Lung microvascular endothelial cell (primary cell): ENCODE results near the gene TMEM176A. TPM values are rescaled to one million over a fixed set of nuclear protein-coding genes. Genes with fewer than 3 reads are reported as not detected.

Experiments used
- DNase-seq, 2 donors: peaks; one replicate each; pipeline versions ENCODE4 v3.0.0 to v3.0.0-alpha.2; 2010; ENCODE audit warnings: low read depth in 2 of 2
- total RNA-seq: library from RNA; depleted of rRNA; stranded (reverse); fragments of >200 nt; gene quantifications from 2 replicates; pipeline ENCODE4 v1.2.1, GENCODE V29; 2014

The TMEM176A gene
- total RNA-seq, 1 donor from 2014 or later, result not detected

DNA sequence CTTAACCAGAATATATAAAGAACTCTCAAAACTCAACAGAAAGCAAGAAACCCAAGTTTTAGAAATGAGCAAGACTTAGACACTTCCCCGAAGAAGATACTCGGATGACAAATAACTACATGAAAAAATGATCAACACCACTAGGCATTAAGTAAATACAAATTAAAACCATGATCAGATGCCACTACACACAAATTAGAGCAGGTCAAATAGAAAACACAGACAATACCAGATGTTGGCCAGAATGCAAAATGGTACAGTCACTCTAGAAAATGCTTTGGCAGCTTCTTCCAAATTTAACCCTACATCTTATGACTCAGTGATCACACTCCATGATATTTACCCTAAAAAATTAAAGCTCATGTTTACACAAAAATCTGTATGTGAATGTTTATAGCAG, 18.4 kb downstream of the TMEM176A start:
- DNase-seq, result no peak

DNA sequence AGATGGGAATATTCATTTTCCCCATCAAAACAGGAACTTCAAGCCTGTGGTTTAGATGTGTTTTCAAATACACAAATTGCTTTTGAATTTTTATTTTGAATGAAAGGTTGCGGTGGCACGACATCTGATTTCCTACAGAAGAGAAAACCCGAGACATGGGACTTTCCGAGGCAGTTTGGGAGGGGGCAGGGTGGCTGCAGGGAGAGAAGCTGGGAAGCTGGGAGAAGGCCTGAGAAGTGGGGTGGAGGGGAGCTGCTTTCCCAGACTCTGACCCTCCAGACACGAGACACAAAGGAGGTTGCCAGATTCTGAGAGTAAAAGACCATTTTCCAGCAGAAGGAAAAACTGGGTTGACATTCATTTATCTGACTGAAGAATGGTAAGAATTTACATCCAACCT, 19.6 kb downstream of the TMEM176A start:
- DNase-seq, result no peak

DNA sequence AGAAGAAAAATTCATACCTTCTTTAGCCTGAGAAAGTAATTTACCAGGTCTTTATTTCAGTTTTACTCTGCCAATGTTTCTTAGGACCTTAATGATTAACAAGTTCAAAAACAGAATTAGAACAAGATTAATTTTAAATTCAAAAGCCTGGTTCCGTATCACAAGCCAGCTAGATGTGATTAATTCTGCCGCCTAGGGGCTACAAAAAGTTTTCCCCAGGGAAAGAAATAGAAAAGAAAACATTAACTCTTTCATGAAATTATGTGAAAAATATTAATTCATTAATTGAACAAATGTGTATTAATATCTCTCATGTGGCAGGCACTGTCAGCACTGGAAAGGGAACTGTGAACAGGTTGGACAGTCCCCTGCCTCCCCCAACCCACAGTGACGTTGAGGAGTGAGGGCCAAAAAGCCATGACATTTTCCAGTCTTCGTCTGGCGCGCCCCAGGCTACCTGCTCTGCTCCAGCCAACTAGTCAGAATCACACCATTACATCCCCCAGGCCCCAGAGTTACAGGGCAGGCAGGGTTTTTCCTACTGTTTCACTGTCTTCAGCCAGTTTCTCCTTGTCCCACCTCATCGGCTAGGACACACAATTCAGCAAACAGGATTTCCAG, 20.1 kb downstream of the TMEM176A start:
- DNase-seq, result no peak

DNA sequence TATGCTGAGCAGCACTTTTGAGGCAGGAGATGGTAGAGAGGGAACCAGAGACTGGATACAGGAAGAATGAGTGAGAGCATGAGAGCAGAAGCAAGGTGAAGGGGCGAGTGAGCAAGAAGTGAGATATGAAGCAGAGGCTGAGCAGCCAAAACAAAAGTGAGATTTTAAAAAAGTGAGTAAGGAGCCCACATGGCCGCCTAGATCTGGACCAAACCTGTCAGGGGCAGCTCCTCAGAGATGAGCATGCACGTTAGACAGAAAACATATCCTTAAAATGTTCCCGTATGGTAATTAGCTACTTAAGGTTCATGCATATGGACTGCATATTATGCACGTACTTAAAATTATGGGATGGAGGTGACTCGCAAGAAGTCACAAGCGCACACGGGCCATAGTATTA, 22.5 kb downstream of the TMEM176A start:
- DNase-seq, result no peak

DNA sequence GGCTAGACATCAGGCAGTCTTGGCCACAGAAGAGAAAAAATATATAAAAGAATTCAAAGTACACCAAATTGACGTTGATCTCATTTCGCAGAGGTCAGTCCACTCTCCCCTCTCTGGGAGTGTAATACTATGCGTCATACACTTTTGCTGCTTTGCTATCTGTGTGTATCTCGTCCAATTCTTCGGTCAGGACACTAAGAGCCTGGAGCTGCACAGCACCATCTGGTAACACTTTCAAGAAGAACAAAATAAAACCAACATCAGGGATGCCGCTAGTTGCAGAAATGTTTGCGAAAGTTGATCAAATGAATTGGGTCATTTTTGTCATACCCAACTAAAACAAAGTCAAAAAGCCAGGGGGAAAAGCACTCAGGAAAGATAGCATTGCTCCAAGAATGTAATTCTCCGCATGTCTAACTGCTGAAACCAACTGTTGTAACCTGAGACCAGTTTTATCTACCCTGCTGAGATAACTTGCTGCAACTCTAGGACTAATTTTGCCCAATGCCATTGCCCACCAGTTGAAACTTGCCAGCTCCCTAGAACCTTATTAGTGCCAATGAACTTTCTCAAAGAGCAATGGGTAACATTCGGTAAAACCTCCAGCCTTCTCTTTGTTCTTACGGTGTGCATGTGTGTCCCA, 23.0 kb downstream of the TMEM176A start:
- DNase-seq, result no peak

DNA sequence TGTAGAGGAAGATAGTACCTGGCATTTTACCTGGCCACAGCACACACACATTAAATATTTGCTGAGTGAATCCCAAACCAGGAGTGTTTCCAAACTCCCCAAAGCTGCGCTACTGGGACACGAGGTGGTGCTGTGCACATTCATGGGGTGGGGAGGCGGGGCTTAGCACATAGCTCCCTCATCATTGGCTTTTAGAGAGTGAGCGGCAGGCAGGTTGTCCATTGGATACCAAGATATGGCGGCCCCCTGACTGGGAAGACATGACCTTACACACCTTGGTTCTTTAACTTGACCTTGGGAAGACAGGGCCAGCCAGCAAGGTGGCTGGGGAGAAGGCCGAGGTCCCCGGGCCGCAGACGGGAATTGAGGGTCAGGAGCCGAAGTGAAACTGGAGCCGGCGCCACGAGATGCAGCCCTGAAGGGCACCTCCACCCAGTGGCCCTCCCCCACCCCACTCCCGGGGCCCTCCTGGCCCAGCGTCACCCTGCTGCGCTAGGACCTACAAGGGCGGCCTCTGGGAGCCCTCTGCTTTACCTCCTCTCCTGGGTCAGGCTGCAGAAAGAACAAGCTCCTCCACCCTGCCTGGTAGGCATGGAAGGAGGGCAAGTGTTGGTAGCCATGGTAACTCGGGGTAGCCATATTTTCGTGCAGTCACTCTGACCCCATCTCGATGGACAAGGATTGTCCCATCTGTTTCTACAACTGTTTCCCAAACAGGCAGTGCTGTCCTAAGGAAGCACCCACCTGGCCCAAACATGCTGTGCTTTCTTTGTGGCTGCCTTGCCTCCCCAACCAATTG, 24.0 kb downstream of the TMEM176A start:
- DNase-seq, result no peak

DNA sequence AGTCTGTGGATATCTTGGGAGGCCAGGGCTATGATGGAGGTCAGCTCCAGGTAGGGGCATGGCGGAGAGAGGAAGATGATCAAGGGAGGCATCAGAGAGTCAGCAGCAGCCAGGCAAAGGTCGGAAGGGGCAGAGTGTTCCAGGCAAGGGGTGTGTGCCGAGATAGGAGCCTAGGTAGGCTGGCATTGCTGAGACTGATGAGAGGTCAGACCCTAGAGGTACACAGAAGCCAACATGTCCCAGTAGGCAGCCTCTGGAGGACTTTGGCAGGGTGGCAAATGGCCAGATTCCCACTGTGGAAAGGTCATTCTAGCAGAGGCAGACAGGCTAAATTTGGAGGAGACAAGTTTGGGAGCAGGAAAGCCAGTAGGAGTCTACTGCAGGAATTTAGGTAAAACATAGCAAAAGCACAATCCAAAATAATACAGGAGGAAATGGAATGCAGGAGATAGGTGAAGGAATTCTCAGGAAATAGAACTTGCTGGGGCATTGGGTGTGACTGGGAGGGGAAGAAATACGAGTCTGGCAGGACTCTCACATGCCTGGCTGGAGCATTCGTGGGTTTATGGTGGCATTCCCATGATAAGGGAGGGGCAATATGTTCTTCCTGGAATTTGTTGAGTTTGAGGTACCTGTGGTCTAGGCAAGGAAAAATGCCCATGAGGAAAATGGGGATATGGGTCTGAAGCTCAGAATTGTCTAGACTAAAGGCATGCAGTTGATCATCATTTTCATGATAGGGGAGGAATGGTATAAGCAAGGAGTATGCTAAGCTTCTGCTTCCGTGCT, 25.7 kb downstream of the TMEM176A start:
- DNase-seq, result no peak

DNA sequence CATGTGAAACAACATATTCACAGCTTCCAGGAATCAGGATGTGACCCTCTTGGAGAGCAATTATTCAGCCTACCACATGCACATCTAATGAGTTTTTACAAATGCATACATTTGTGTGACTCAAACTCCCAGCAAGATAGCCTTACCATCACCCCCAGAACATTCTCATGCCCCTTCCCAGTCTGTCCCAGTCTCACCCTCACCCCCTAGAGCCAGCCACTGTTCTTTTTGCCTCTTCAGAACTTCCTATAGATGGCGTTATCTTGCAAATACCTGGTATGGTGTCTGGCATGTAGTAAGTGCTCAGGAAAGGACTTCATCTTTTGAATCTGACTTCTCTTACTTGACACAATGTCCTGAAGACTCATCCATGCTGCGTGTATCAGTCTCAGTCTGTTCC, 27.8 kb downstream of the TMEM176A start:
- DNase-seq, result no peak

DNA sequence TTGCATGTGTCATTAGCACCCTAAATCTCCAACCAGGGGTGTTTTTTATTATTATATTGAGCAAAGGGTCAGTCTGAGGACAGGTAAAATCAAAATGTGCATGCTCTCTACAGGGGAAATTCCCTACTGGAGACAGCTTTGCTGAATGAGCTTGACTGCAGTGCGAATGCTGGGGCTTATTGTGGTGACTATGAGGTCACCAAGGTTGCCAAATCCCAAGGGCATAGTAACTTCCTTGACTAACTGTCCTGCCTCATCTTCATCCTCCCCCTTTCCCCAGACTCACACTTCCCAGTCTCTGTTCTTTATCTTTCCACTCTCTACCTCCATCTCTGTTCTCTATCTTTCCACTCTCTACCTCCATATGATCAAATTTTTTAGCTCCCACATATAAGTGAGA, 28.9 kb downstream of the TMEM176A start:
- no peak for DNase-seq

DNA sequence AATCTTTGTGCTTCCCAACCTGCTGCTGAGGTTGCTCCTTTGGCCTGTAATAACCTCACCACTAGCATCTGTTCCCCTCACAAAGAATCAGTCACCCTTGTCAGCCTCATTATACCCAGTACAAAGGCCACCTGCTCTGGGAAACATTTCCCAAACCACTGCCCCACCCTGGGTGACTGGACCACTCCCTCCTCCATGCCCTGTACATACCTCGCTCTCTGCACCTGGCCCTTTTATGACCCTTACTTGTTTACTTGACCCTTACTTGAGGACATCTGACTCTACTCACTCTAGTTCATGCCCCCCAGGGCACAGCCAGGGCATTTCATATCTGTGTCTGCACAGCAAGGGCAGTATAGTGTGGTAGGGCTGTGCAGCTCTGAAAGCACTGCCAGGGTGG, 30.4 kb downstream of the TMEM176A start:
- DNase-seq, result no peak

DNA sequence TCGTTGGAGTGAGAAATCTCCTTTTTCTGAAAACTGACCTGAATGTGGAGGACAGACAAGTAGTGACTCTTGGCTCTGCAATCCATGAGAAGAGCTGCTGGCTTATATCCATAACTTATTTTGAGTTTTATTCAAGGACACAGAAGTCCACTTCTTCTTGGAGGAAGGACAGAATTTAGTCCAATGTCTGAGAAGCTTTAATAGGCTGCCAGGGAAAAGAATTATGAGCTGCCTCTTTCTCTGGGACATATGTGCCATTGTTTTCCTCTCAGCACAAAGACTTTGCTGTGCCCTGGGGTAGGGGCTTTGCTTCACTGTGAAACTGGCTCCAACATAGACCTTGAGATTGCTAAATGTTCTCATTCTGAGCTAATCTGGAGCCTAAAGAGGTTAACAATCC, 31.3 kb downstream of the TMEM176A start:
- no peak for DNase-seq

DNA sequence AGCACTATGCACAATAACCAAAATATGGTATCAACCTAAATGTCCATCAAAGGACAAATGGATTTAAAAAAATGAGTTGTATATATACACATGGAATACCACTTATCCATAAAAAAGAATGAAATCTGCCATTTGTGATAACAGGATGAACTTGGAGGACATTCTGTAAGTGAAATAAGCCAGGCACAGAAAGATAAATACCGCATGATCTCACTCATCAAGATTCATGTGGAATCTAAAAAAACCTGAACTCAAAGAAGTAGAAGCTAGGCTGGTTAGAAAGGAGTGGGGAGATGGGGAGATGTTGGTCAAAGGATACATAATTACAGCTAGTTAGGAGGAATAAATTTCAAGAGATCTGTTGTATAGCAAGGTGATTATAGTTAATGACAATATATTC, 34.5 kb downstream of the TMEM176A start:
- no peak for DNase-seq

DNA sequence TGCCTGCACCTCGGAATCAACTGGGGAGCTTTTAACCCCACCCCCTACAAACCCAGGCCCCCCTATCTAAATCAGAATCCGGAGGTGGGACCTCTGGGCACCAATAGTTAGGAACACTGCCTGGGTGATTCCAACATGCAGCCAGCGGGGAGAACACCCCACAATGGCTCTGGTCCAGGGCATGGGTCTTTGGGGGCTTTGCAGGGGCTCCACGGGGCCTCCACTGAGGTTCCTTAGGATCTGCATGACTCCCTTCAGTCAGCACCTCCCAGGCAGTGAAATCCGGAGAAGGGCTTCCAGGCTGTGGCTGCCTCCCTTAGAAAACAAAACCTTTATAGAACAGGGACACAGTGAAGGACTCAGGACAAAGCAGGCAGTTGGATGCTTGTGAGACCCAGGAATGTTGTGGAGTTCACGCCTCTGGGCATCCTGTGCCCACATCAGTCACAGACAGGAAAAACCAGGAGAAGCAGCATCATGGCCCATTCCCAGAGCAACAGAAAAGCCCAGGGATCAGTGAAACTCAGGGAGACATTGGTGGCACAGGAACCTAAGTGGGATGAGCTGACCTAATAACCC, 35.2 kb downstream of the TMEM176A start:
- DNase-seq, result no peak

DNA sequence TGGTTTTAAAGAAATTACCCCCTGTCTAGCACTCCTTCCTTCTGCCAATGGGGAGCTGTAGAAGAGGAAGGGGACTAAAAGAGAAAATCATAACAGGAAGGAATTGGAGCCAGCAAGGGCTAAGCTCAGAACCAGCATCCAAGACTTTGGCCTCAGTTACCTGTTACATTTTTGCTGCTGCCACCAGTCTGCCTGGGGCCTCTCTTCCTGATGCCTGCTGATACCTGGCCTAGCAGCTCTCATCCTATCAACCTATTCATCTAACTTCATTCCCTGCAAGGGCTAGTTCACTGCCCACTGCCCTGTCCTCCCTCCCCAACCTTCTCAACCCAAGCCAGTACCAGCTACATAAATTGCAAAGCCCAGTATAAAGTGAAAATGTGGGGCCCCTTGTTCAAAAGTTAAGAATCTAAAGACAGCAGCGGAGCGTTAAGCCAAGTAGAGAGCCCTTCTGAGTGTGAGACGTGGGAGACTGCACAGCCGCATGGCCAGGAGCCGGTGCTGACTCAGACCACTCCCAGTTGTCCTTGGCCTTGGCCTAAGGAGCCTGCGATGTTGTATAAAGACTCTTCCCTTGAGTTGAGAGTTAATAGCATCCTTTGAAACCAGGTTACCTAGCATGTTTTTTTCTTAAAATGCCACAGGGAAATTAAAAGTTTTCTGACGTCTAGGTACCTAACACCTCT, 38.5 kb downstream of the TMEM176A start:
- no peak for DNase-seq

DNA sequence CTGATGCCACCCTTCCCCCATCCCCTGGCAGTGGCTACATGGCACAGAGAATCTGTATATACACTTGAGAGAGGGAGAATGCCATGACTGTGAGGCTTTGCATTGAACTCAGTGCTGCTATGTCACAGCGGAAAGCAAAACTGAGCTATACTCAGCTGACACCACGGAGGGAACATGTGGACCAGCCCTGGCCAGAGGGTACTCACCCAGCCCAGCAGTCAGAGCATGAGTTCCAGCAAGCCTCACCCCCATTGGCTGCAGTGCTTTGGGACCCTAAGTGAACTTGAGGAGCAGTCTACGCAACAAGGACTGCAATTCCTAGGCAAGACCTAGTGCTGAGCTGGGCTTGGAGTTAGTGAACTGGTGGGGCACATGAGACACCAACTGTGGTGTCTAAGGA, 41.4 kb downstream of the TMEM176A start:
- no peak for DNase-seq

DNA sequence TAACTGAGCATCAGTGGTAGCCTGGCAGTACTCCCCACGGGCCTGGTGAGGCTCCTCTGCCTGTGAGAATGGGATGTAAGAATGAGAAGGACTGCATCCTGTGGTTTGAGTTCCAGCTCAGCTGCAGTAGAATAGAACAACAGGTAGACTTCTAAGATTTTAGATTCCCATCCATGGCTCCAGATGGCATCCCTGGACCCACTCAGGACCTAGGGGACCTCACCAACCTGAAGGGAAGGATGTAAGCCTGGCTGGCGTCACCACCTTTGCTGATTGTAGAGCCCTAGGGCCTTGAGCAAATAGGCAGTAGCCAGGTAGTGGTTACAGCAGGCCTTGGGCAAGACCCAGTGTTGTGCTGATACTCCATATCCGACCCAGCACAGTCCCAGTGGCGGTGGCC, 42.1 kb downstream of the TMEM176A start:
- no peak for DNase-seq

DNA sequence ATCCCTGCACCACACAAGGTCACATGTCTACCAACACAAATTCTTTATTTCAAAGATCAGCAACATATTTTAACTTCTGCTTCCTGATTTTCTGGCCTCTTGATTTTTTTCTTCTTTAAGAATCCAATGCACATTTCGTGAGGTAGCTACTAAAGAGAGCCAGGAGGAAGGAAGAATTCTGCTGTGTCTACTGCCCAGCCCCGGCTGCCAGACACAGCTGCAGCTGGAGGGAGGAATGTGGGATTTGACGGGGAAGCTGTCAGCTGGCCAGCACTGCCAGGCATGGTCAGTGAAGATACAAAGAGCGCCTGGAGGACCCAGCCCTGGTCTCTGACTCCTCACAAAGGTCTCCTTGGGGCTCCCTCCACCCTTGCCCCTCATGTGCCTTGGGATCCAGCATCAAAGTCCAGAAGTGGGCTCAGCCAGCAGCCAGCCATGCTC, 44.9 kb downstream of the TMEM176A start:
- no peak for DNase-seq

DNA sequence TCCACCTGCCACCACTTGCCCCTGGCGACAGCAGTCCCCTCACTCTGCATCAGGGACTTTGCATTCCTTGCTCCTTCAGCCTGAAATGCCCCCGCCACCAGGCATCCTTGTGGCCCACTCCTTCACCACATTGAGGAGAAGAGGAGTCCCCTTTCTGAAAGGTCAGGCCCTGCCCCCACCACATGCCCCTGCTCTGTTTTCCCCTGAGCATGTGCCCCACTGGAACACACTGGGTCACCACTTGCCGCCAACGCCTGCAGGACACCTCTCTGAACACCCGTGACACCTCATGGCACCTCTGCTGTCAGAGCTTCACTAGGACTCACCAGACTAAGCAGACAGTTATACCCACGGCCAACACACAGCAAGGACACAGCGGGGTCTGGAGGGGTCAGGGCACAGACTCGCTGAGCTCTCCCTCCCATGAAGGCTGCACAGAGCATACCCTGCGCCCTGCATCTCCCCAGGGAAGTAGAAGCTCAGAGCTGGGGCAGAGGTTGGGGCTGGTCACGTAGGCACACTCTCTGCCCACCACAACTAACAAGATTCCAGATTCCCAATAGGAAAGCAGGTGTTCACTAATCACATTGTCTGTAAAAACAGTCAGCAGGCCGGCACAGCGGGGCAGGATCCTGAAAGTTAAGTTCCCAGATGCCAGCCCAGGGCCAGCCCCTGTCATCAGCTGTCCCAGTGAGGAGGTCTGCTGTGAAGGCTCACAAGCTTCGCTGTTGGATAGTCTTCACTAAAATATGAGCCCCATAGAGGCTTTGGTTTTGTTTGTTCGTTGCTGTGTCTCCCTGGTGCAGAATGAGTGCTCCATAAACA, 45.9 kb downstream of the TMEM176A start:
- no peak for DNase-seq

DNA sequence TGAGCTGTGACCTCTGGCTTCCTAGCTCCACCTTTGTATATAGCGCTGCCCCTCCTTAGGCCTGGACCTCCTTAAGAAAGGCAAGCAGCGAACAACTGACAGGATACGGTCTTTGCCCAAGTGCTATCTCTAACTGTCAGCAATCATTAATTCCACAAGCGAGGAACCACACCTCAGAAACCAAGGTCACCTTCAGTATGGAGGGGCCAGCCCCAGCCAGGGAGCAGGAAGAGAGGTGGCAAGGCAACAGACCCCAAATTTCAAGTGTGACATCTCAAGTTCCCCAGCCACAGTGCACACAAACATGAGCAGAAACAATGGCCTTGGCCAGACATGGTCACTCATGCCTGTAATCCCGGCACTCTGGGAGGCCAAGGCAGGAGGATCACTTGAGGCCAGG, 47.0 kb downstream of the TMEM176A start:
- DNase-seq, result no peak

DNA sequence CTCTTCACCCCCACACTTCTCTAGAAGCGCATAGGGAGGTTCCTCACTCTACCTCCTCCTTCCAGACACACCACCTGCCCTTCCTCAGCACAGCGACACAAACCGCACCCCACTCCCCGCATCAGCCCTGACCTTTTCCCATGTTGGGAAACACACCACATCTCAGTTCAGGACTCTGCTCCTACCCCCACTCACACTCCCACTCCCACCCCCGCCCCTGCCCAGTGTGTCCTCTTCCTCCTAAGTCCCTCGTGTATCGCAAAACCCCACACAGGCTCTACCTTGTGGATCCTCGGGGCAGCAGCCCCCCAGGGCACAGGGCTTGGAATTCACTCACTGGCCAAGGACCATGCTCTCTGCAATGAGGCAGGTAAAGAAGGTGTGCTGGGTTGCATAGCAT, 47.5 kb downstream of the TMEM176A start:
- DNase-seq, result no peak
